Liver (tissue), 9 donors: ENCODE results near the gene DRC1. TPM values are rescaled to one million over a fixed set of nuclear protein-coding genes. Genes with fewer than 3 reads are reported as not detected.

Source experiments
- DNase-seq: peaks from one replicate; pipeline ENCODE4 v3.0.0-alpha.2; 2017; ENCODE audit warnings: low spot score
- H3K27ac ChIP-seq, 2 donors: one replicate each; pipeline ENCODE4 v1.7.0; 2013; ENCODE audit warnings: inconsistent platforms in 2 of 2, low read length in 2 of 2, control low read depth in 1 of 2, low read depth in 1 of 2, mild to moderate bottlenecking in 1 of 2
- H3K27me3 ChIP-seq, 4 donors: one replicate each; pipeline versions ENCODE4 v1.6.1 to v1.7.0; 2013; ENCODE audit warnings: low read length in 3 of 4, inconsistent platforms in 1 of 4, mild to moderate bottlenecking in 1 of 4, moderate library complexity in 1 of 4; ENCODE audit not compliant: control insufficient read depth in 4 of 4, insufficient read depth in 4 of 4
- H3K36me3 ChIP-seq, 4 donors: one replicate each; pipeline versions ENCODE4 v1.6.1 to v1.7.0; 2013; ENCODE audit warnings: low read length in 3 of 4, mild to moderate bottlenecking in 3 of 4, low read depth in 1 of 4, moderate library complexity in 1 of 4; ENCODE audit not compliant: control insufficient read depth in 4 of 4, insufficient read depth in 3 of 4
- H3K4me1 ChIP-seq, 4 donors: one replicate each; pipeline versions ENCODE4 v1.6.1 to v1.7.0; 2013; ENCODE audit warnings: low read length in 3 of 4, mild to moderate bottlenecking in 3 of 4, moderate library complexity in 1 of 4; ENCODE audit not compliant: control insufficient read depth in 4 of 4, insufficient read depth in 4 of 4
- H3K4me3 ChIP-seq, 3 donors: one replicate each; pipeline versions ENCODE4 v1.6.1 to v1.7.0; 2013; ENCODE audit warnings: low read length in 3 of 3, control low read depth in 1 of 3, low read depth in 1 of 3, mild to moderate bottlenecking in 1 of 3
- H3K9ac ChIP-seq, 2 donors: one replicate each; pipeline ENCODE4 v1.7.0; 2013; ENCODE audit warnings: low read length in 2 of 2, mild to moderate bottlenecking in 2 of 2, moderate library complexity in 2 of 2, control low read depth in 1 of 2, low read depth in 1 of 2
- H3K9me3 ChIP-seq, 4 donors: one replicate each; pipeline versions ENCODE4 v1.6.1 to v1.7.0; 2013; ENCODE audit warnings: low read length in 3 of 4; ENCODE audit not compliant: control insufficient read depth in 4 of 4
- CTCF ChIP-seq: fragments of 150-350 bp; IDR thresholded peaks from 2 replicates; pipeline ENCODE4 v1.5.1; 2017; ENCODE audit warnings: improper control_type of control experiment, low read depth, low read length; ENCODE audit not compliant: missing input control
- EGR1 ChIP-seq, 2 donors: IDR thresholded peaks; 2 replicates each; pipeline ENCODE4 v1.6.1; 2016 to 2018; ENCODE audit warnings: antibody characterized with exemption in 2 of 2, low read depth in 2 of 2
- FOXA1 ChIP-seq: IDR thresholded peaks from 2 replicates; pipeline ENCODE4 v1.6.1; 2016; ENCODE audit warnings: antibody characterized with exemption
- FOXA2 ChIP-seq: IDR thresholded peaks from 2 replicates; pipeline ENCODE4 v1.6.1; 2016; ENCODE audit warnings: antibody characterized with exemption
- GABPA ChIP-seq, 2 donors: IDR thresholded peaks in 1 of 2; conservative IDR thresholded peaks in 1 of 2; 2 replicates each; pipeline ENCODE4 v1.6.1; 2016; ENCODE audit warnings: antibody characterized with exemption in 2 of 2, mild to moderate bottlenecking in 1 of 2, moderate library complexity in 1 of 2
- HNF4A ChIP-seq, 2 donors: conservative IDR thresholded peaks; 2 replicates each; pipeline ENCODE4 v1.6.1; 2016; ENCODE audit warnings: antibody characterized with exemption in 2 of 2, mild to moderate bottlenecking in 2 of 2
- HNF4G ChIP-seq: IDR thresholded peaks from 2 replicates; pipeline ENCODE4 v1.6.1; 2016; ENCODE audit warnings: antibody characterized with exemption
- NR2F2 ChIP-seq: IDR thresholded peaks from 2 replicates; pipeline ENCODE4 v1.6.1; 2016; ENCODE audit warnings: antibody characterized with exemption
- RXRA ChIP-seq, 2 donors: IDR thresholded peaks; 2 replicates each; pipeline ENCODE4 v1.6.1; 2017 to 2018; ENCODE audit warnings: antibody characterized with exemption in 2 of 2, mild to moderate bottlenecking in 1 of 2
- SP1 ChIP-seq: IDR thresholded peaks from 2 replicates; pipeline ENCODE4 v1.6.1; 2018; ENCODE audit warnings: antibody characterized with exemption, mild to moderate bottlenecking
- TAF1 ChIP-seq: conservative IDR thresholded peaks from 2 replicates; pipeline ENCODE4 v1.6.1; 2016; ENCODE audit warnings: antibody characterized with exemption, mild to moderate bottlenecking
- YY1 ChIP-seq: IDR thresholded peaks from 2 replicates; pipeline ENCODE4 v1.6.1; 2016; ENCODE audit warnings: antibody characterized with exemption, mild to moderate bottlenecking
- WGBS: extraction: QIAGEN DNeasy Blood & Tissue Kit; methylation state at CpG from one replicate; pipeline ENCODE4 v1.1.7; 2013; 5-methylcytosine and 5-hydroxymethylcytosine counted together
- polyA plus RNA-seq, 2 donors: library from polyadenylated mRNA; stranded (reverse) in 1 of 2; unstranded in 1 of 2; fragments of 200-250 nt in 1 of 2; fragments of >200 nt in 1 of 2; fragmentation: Nextera tagmentation in 1 of 2; extraction: Ambion mirVana in 1 of 2; gene quantifications; one replicate each; pipeline versions ENCODE4 v1.2.1 to v1.2.3, GENCODE V29; 2013 to 2015
- total RNA-seq, 2 donors: library from RNA; depleted of rRNA; stranded (reverse); fragments of >200 nt; gene quantifications; one replicate each; pipeline ENCODE4 v1.2.3, GENCODE V29; 2014
- TF ChIP-seq, protein P1 (sequence below): IDR thresholded peaks from 2 replicates; pipeline ENCODE4 v1.6.1; 2016; ENCODE audit warnings: antibody characterized with exemption, mild to moderate bottlenecking
- TF ChIP-seq, protein P2 (sequence below): IDR thresholded peaks from 2 replicates; pipeline ENCODE4 v1.6.1; 2016; ENCODE audit warnings: antibody characterized with exemption
- TF ChIP-seq, protein P3 (sequence below): IDR thresholded peaks from 2 replicates; pipeline ENCODE4 v1.6.1; 2016; ENCODE audit warnings: antibody characterized with exemption
- TF ChIP-seq, protein P4 (sequence below): IDR thresholded peaks from 2 replicates; pipeline ENCODE4 v1.6.1; 2016; ENCODE audit warnings: antibody characterized with exemption
- donor health status: healthy.
- donor health status: healthy.
- donor health status: healthy.
- donor health status: healthy.
- donor health status: healthy.

The DRC1 gene
- total and polyA plus RNA-seq, 4 donors: 0.28 TPM; not detected in 3

GRCh38 chr2:26454561-26455001, 52.9 kb downstream of the DRC1 start:
- Histone ChIP-seq H3K27me3 (peaks cover 0 to 3% (median 0%) of the 10 kb centered on the region in 4 donors), H3K9ac (no peak overlapping the region), H3K27ac (no peak overlapping the region), H3K9me3 (no peaks in the 10 kb centered on the region), H3K36me3 (no peaks in the 10 kb centered on the region), H3K4me1 (peaks cover 0 to 6% (median 0%) of the 10 kb centered on the region in 4 donors), H3K4me3 (no peak overlapping the region)
- WGBS: 96% methylated on average over 10 of the region's 10 CpGs
- TF ChIP-seq, protein P1, sequence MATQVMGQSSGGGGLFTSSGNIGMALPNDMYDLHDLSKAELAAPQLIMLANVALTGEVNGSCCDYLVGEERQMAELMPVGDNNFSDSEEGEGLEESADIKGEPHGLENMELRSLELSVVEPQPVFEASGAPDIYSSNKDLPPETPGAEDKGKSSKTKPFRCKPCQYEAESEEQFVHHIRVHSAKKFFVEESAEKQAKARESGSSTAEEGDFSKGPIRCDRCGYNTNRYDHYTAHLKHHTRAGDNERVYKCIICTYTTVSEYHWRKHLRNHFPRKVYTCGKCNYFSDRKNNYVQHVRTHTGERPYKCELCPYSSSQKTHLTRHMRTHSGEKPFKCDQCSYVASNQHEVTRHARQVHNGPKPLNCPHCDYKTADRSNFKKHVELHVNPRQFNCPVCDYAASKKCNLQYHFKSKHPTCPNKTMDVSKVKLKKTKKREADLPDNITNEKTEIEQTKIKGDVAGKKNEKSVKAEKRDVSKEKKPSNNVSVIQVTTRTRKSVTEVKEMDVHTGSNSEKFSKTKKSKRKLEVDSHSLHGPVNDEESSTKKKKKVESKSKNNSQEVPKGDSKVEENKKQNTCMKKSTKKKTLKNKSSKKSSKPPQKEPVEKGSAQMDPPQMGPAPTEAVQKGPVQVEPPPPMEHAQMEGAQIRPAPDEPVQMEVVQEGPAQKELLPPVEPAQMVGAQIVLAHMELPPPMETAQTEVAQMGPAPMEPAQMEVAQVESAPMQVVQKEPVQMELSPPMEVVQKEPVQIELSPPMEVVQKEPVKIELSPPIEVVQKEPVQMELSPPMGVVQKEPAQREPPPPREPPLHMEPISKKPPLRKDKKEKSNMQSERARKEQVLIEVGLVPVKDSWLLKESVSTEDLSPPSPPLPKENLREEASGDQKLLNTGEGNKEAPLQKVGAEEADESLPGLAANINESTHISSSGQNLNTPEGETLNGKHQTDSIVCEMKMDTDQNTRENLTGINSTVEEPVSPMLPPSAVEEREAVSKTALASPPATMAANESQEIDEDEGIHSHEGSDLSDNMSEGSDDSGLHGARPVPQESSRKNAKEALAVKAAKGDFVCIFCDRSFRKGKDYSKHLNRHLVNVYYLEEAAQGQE: no peak
- TF ChIP-seq, protein P2, sequence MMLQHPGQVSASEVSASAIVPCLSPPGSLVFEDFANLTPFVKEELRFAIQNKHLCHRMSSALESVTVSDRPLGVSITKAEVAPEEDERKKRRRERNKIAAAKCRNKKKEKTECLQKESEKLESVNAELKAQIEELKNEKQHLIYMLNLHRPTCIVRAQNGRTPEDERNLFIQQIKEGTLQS: no peak
- TF ChIP-seq, protein P3, sequence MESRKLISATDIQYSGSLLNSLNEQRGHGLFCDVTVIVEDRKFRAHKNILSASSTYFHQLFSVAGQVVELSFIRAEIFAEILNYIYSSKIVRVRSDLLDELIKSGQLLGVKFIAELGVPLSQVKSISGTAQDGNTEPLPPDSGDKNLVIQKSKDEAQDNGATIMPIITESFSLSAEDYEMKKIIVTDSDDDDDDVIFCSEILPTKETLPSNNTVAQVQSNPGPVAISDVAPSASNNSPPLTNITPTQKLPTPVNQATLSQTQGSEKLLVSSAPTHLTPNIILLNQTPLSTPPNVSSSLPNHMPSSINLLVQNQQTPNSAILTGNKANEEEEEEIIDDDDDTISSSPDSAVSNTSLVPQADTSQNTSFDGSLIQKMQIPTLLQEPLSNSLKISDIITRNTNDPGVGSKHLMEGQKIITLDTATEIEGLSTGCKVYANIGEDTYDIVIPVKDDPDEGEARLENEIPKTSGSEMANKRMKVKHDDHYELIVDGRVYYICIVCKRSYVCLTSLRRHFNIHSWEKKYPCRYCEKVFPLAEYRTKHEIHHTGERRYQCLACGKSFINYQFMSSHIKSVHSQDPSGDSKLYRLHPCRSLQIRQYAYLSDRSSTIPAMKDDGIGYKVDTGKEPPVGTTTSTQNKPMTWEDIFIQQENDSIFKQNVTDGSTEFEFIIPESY: no peak
- TF ChIP-seq SP1 (no peak), YY1 (no peak), GABPA (IDR thresholded peaks at IDR 0.05 in 1 of 2, conservative IDR thresholded peaks at IDR 0.05 in 1 of 2) (no peak), TAF1 (no peak), CTCF (no peak), HNF4G (no peak), EGR1 (IDR thresholded peaks at IDR 0.05; ENCODE audit: low read depth in 2 of 2) (no peak), FOXA1 (no peak), RXRA (IDR thresholded peaks at IDR 0.05) (no peak)
- no peak for DNase-seq

GRCh38 chr2:26455037-26455669, 53.4 kb downstream of the DRC1 start:
- no peaks in the 10 kb centered on the region for H3K36me3 ChIP-seq
- 91% methylated on average over 11 of the region's 11 CpGs for WGBS
- no peaks in the 10 kb centered on the region for H3K27me3 ChIP-seq
- no peaks in the 10 kb centered on the region for H3K9me3 ChIP-seq
- no peak overlapping the region for H3K27ac ChIP-seq
- no peak for DNase-seq
- H3K9ac ChIP-seq: no peak overlapping the region
- H3K4me3 ChIP-seq: no peak overlapping the region
- H3K4me1 ChIP-seq: peaks cover 0 to 6% (median 0%) of the 10 kb centered on the region in 4 donors
- TF ChIP-seq, protein P2: no peak
- TF ChIP-seq GABPA (IDR thresholded peaks at IDR 0.05 in 1 of 2, conservative IDR thresholded peaks at IDR 0.05 in 1 of 2): no peak
- TF ChIP-seq RXRA (IDR thresholded peaks at IDR 0.05): no peak
- no peak for TF ChIP-seq TAF1
- TF ChIP-seq CTCF: no peak
- no peak for TF ChIP-seq NR2F2
- TF ChIP-seq EGR1 (IDR thresholded peaks at IDR 0.05; ENCODE audit: low read depth in 2 of 2): no peak
- no peak for TF ChIP-seq FOXA2
- TF ChIP-seq HNF4A (conservative IDR thresholded peaks at IDR 0.05): no peak
- no peak for TF ChIP-seq YY1
- TF ChIP-seq, protein P1: no peak
- TF ChIP-seq, protein P4, sequence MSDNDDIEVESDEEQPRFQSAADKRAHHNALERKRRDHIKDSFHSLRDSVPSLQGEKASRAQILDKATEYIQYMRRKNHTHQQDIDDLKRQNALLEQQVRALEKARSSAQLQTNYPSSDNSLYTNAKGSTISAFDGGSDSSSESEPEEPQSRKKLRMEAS: no peak
